Measurements from ENCODE around the gene MEAK7. TPM values are rescaled to one million over a fixed set of nuclear protein-coding genes. Genes with fewer than 3 reads are reported as not detected.

Gene MEAK7
- 10 to 100 TPM; 11.2 to 19.0 TPM for total RNA-seq

GRCh38 chr16:84504420-84505248 lies at the start of gene MEAK7:
Gene MEAK7, minus strand, starts transcription at chr16:84504659. Its CDS starts 6,573 bp downstream, at chr16:84498086.
- ATAC-seq: peak; percentile 93 to 95
- H3K36me3 Mint-ChIP-seq: peaks cover 4 to 7% of the 10 kb centered on the region in 2 donors
- H3K9me3 Mint-ChIP-seq: no peaks in the 10 kb centered on the region
- peak within 1 kb of the TSS; percentile 91 to 95 for H3K27ac Mint-ChIP-seq
- peak; percentile 98 to 100 for DNase-seq (ENCODE audit: low spot score in 2 of 2)

GRCh38 chr16:84553873-84554399 lies 49.5 kb upstream of the MEAK7 start:
- peak in 1 of 2 donors; percentile 27 for DNase-seq (ENCODE audit: low spot score in 2 of 2)
- Mint-ChIP-seq H3K36me3 (peaks cover 16 to 26% of the 10 kb centered on the region in 2 donors), H3K9me3 (no peaks in the 10 kb centered on the region), H3K27ac (peak overlapping the region; percentile 86 to 87)
- ATAC-seq: peak; percentile 36 to 59

- H3K9me3 Mint-ChIP-seq: no peaks in the 10 kb centered on the region
- DNase-seq (ENCODE audit: low spot score in 2 of 2): no peak
- ATAC-seq: no peak
- peak overlapping the region; percentile 73 to 77 for H3K27ac Mint-ChIP-seq
- peaks cover 16 to 31% of the 10 kb centered on the region in 2 donors for H3K36me3 Mint-ChIP-seq
Measured at GRCh38 chr16:84552135-84552534, 47.7 kb upstream of the MEAK7 start.

- DNase-seq (ENCODE audit: low spot score in 2 of 2): no peak
- ATAC-seq: no peak
- Mint-ChIP-seq H3K9me3 (no peaks in the 10 kb centered on the region), H3K36me3 (peaks cover 22 to 42% of the 10 kb centered on the region in 2 donors), H3K27ac (peak overlapping the region; percentile 92 to 97)
Measured at GRCh38 chr16:84550096-84550495, 45.6 kb upstream of the MEAK7 start.

GRCh38 chr16:84548971-84549844 lies 44.7 kb upstream of the MEAK7 start:
- H3K9me3 Mint-ChIP-seq: no peaks in the 10 kb centered on the region
- DNase-seq (ENCODE audit: low spot score in 2 of 2) (peak; percentile 35 to 61), ATAC-seq (peak; percentile 57 to 64)
- peak overlapping the region; percentile 92 to 97 for H3K27ac Mint-ChIP-seq
- H3K36me3 Mint-ChIP-seq: peaks cover 22 to 42% of the 10 kb centered on the region in 2 donors

GRCh38 chr16:84548508-84548907 lies 44.0 kb upstream of the MEAK7 start:
- Mint-ChIP-seq H3K27ac (peak overlapping the region; percentile 92 to 97), H3K9me3 (no peaks in the 10 kb centered on the region), H3K36me3 (peaks cover 19 to 35% of the 10 kb centered on the region in 2 donors)
- no peak for DNase-seq (ENCODE audit: low spot score in 2 of 2)
- ATAC-seq: peak; percentile 7 to 13

- Mint-ChIP-seq H3K36me3 (peaks cover 14 to 31% of the 10 kb centered on the region in 2 donors), H3K9me3 (no peaks in the 10 kb centered on the region), H3K27ac (peak overlapping the region; percentile 29 to 49)
- ATAC-seq (peak in 1 of 2 donors; percentile 4), DNase-seq (ENCODE audit: low spot score in 2 of 2) (no peak)
Measured at GRCh38 chr16:84547546-84548061, 43.1 kb upstream of the MEAK7 start.

- no peak for DNase-seq (ENCODE audit: low spot score in 2 of 2)
- peak overlapping the region; percentile 49 to 72 for H3K27ac Mint-ChIP-seq
- peaks cover 8 to 24% of the 10 kb centered on the region in 2 donors for H3K36me3 Mint-ChIP-seq
- H3K9me3 Mint-ChIP-seq: no peaks in the 10 kb centered on the region
- ATAC-seq: no peak
Measured at GRCh38 chr16:84546669-84547545, 42.4 kb upstream of the MEAK7 start.

- ATAC-seq: no peak
Measured at GRCh38 chr16:84545114-84545737, 40.8 kb upstream of the MEAK7 start.

GRCh38 chr16:84544031-84544773 lies 39.7 kb upstream of the MEAK7 start:
- ATAC-seq (peak; percentile 8 to 32), DNase-seq (ENCODE audit: low spot score in 2 of 2) (no peak)
- peaks cover 6 to 16% of the 10 kb centered on the region in 2 donors for H3K36me3 Mint-ChIP-seq
- peak overlapping the region in 1 of 2 donors; percentile 5 for H3K27ac Mint-ChIP-seq
- no peaks in the 10 kb centered on the region for H3K9me3 Mint-ChIP-seq

More at GRCh38 chr16:84545114-84545737, 40.8 kb upstream of the MEAK7 start:
- DNase-seq (ENCODE audit: low spot score in 2 of 2): no peak
- no peaks in the 10 kb centered on the region for H3K9me3 Mint-ChIP-seq
- no peak overlapping the region for H3K27ac Mint-ChIP-seq
- H3K36me3 Mint-ChIP-seq: peaks cover 6 to 17% of the 10 kb centered on the region in 2 donors

GRCh38 chr16:84543253-84543652 lies 38.8 kb upstream of the MEAK7 start:
- H3K9me3 Mint-ChIP-seq: no peaks in the 10 kb centered on the region
- no peak overlapping the region for H3K27ac Mint-ChIP-seq
- DNase-seq (ENCODE audit: low spot score in 2 of 2) (no peak), ATAC-seq (no peak)
- peaks cover 6 to 16% of the 10 kb centered on the region in 2 donors for H3K36me3 Mint-ChIP-seq

- ATAC-seq (no peak), DNase-seq (ENCODE audit: low spot score in 2 of 2) (no peak)
- no peak overlapping the region for H3K27ac Mint-ChIP-seq
- peaks cover 6 to 12% of the 10 kb centered on the region in 2 donors for H3K36me3 Mint-ChIP-seq
- H3K9me3 Mint-ChIP-seq: no peaks in the 10 kb centered on the region
Measured at GRCh38 chr16:84541999-84542817, 37.7 kb upstream of the MEAK7 start.

- H3K27ac Mint-ChIP-seq: no peak overlapping the region
- H3K9me3 Mint-ChIP-seq: peaks cover 0 to 5% of the 10 kb centered on the region in 2 donors
- H3K36me3 Mint-ChIP-seq: peaks cover 0 to 6% of the 10 kb centered on the region in 2 donors
- DNase-seq (ENCODE audit: low spot score in 2 of 2) (no peak), ATAC-seq (no peak)
Measured at GRCh38 chr16:84540194-84540593, 35.7 kb upstream of the MEAK7 start.

Data from activated naive CD4-positive, alpha-beta T cell treated with anti-CD3 and anti-CD28 coated beads, Interleukin-2, amount 50 U/mL, for 72 hours (primary cell).